ENCODE data around the gene ZC2HC1C.
"Not testable (repeated sequence)": the region's sequence is repeated elsewhere in the genome, so short reads cannot be mapped to it uniquely, and the experiment has no call there.

The ZC2HC1C gene

DNA sequence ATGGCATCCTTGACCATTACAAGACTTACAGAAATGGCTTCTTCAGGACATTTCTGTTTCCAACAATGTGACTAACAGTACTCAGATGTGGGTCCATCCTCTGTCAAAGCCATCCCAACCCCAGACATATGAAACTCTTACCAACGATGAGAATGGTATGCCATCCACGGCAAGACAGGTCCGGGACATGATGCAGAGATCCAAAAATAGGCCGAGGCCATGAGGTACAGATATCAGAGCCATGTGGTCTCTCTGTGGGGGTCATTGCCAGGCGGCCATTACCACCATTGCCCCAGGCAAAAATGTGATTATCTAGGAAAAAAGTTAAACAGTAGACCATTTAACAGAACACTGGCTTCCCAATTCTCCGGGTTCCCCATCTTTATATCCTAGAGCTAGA is 27.5 kb downstream of the ZC2HC1C start:
- no peak for DNase-seq

DNA sequence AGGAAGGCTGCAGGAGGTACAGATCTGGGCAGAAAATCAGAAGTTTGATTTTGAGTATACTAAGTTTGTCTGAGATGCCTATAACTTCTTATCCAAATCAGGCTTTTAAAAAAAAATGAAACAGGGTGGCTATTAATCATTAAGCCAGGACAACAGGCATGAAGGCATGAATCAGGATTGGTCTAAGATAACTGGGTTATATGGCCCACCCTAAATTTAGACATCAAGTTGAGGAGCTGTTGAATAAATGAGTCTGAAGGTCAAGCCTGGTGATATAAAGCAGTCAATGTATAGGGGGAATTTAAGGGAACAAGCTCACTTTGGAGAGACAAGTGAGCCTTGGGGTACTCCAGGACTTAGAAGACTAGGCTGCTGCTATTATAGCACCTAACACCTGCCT is 28.8 kb downstream of the ZC2HC1C start:
- DNase-seq = no peak

DNA sequence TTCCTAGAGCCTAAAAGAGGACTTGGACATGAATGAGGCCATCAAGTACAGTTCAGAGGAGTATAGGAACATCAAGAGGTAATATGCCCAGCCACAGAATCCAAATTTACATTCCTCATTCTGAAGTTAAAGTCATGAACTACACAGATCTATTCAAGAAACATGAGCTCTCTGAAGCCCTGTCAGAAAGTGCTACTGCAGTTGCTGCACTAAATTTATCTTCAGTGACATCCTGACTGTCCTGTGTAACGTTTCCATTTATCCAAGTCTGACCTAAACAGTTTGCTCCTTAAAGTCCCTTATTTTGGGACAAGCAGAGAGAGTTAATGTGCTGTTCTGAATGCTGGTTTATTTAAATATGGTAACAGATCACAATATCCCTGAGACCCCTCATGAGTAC is 29.2 kb downstream of the ZC2HC1C start:
- DNase-seq = no peak

DNA sequence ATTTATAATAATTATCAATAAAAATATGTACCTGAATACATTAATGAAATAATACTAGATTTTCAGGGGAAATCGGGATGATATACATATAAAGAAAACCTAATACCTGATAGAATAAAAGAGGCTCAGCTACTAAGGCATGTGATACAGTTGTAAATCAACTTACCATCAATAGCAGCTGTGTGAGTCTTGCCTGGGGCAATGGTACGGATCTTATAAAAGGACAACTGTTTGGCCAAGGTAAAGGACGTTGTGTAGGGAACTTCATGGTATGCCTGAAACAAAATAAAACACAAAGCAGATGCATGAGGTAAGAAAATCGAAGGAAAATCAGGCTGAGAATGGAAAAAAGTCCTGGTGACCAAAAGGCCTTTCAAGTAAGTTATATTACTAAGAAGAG is 32.0 kb downstream of the ZC2HC1C start:
- DNase-seq = no peak

DNA sequence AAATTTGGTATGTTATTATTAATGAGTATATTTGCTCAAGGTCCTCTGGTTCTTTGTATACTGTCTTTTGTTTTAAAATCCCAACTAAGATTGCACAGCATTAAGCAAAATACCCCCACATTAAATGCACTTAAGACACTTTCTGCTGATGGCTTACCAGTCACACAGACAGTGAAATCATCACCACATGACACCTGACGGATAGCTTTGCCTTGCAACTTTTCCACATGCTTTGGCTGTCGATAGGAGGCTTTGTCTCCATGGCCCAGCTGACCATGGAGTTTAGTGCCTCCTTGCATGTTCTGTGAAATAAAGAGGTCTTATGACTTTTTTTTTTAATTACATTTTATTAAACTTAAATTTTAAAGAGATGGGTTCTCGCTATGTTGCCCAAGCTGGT is 37.7 kb downstream of the ZC2HC1C start:
- no peak for DNase-seq

DNA sequence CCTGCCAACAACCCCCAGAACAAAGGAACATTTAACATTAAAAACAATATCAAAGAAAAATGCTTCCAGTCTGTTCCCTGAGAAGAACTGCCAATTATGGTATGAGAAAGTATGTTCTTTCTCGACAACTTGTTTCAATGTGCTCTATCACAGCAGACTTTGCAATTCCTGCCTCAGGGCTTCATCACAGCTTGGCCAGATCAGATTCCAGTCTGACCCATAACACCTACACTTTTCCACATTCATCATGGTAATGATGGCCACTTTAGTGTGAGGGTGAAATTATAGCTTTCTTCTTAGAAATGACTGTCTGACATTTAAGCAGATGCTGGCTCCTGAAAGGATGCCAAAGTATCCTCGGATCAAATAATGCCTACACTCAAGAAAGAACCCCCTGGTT is 40.4 kb downstream of the ZC2HC1C start:
- no peak for DNase-seq

DNA sequence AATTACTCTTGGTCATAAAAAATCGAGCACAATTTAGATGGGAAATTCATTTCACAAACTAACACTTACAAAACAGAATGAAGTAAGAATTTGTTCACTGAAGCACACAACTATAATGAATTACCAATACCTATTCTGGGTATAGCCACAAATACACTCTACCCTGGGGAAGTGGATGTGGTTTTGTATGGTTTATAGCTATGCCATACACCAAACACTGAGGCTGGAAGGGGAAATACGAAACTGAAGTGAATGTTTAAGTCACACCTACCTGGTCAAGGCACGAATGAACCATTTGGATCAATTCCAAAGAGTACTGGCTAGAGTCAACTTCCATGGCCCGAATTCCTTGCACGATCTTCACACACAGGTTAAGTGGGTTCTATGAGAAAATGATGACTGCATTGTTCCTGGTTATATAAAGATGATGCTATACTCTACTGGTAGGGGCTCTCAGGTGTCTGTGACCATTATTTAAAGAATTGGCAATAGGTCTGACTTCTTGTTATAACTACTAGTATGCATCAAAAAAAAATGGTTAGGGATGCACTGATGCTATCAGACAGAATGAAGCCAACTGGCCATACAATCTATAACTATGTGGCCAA is 44.6 kb downstream of the ZC2HC1C start:
- DNase-seq = no peak

DNA sequence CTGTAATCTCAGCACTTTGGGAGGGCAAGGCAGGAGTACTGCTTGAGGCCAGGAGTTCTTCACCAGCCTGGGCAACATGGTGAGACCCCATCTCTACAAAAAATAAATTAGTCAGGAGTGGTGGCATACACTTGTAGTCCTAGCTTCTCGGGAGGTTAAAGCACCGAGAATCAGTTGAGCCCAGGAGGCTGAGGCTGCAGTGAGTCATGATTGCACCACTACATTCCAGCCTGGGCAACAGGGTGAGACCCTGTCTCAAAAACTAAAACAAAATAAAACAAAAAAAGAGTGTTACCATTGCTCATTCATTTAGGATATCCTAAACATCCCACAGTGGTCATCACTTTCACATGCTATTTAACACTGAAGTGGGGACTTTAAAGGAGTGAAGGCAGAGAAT is 49.6 kb downstream of the ZC2HC1C start:
- no peak for DNase-seq

DNA sequence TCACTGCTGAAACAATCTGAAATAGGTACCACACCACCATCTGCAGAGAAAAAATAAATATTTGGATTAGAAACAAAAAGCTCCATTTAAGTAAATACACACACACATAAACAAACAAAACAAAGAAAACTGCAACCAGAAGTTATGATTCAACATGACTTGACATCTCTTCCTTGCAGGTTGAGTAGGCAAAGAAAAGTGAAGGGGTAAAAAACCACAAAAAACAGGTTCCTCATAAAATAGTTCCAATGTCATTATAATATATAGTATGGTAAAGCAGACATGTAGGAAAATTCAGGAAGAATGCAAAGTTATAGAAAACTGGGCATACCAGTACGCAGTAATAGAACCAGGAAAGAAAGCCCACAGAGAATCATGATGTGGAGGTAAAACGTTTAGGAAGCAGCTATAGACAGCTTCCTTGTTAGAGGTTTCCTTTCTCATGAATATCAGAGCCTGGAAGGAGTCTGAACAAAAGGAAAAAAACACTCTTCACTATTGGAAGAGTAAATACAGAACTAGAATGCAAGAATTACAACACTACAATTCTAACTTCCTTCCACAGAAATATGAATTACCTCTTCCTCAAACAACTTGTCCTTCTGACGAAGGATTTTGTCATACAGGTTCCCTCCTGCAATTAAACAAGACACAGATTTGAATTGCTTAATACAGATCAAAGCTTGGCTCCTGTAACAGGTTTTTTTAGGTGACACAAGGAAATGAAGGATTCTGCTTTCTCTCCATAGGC is 51.3 kb downstream of the ZC2HC1C start:
- DNase-seq = no peak

DNA sequence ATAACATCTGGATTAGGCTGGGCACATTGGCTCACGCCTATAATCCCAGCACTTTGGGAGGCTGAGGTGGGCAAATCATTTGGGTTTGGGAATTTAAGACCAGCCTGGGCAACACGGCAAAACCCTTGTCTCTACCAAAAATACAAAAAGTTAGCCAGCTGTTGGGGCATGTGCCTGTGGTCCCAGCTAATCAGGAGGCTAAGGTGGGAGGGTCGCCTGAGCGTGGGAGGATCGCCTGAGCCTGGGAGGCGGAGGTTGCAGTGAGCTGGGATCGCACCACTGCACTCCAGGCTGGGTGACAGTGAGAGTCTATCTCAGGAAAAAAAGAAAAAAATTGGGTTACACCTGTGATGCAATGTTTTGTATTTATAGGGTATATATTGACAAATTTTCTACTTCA is 52.1 kb downstream of the ZC2HC1C start:
- no peak for DNase-seq

DNA sequence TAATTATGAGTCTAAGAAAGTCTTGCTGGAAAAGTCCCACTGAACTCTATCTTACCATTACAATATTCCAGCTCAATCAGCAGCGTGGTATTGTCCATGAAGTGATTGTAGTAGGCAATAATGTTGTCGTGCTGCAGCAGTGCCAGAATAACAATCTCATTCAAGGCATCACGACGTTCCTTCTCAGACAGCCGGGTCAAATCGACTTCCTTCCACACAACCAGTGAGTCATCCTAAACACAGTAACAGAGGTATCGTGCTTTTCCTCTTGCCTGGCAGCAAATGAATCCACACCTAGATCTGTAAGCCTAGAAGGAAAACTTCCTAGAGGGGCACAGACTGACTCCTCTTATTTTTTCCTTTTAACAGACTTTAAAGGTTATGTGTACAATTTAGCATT is 54.5 kb downstream of the ZC2HC1C start:
- no peak for DNase-seq

DNA sequence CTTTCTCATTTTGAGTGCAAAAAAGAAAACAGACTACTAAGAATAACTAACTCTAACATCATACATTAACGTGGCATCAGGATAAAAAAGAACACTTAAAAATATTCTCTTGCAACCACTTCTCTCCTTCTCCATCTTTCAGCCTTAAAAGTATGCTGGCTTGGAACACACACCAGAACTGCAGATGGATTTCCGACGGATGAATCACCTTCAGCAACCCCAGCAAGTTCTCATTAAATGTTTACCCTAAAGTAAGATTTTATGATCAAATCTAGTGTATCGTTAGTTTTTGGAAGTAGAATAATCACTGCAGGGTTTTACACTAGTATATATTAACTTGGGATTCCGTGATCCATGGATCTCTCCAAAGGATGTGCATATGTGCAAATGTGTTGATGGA is 56.2 kb downstream of the ZC2HC1C start:
- DNase-seq = no peak

DNA sequence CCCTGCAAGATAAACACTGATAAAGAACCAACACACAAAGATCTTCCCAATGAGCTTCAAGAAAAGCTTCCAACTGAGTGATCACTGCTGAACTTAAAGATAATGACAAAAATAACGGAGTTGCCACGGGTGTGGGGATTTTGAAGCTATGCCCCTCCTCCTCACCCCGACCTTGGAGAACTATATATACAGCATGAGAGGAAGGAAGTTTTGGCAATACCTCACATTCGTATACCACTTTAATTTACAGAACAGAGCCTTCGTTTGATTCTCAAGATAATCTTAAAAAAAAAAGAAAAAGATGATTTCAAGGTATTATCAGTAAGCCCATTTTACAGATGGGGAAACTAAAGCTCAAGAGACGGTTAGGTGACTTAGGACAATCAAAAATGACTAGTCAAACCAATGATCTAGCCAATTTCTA is 56.7 kb downstream of the ZC2HC1C start:
- no peak for DNase-seq

DNA sequence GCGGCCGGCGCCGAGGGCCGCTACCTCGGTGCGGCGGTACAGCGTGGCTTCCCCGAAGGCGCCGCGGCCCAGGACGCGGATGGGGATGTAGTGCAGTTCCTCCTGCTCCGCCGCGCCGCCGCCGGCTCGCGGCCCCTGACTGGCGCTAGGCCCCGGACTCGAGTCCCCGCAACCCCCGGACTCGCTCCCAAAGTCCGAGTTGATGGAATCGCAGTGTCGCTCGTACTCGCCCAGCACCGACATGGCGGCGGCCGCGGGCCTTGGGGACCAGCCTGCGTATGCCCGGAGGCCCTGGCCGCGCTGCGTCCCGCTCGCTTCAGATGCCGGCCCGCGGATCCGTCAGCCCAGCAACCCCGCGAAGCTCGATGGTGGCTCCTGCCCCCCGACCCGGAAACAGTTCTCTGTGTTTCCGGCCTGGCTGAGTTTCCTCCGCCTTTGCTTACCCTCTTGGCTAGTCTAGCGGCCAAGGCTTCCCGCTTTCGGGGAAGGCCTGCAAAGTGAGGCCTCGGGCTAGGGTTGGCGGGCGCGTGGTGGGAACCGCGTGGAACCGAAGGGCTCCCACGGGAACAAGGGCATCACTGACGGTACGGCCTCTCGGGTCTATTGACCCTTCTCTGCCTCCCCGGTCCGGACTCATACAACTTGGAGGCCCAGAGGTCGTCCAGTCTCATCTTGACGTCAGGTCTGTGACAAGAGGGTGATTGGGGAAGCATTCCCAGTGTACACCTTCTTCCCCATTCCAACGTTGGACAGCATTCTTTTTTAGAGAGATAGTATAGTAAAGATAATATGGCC is 57.4 kb downstream of the ZC2HC1C start, which contains the start of gene NEK9:
Gene NEK9, minus strand, starts transcription at position 370 of the 795 bp plus-strand sequence. Its CDS starts 127 bp downstream, at position 243.
- DNase-seq = peak; percentile 93

DNA sequence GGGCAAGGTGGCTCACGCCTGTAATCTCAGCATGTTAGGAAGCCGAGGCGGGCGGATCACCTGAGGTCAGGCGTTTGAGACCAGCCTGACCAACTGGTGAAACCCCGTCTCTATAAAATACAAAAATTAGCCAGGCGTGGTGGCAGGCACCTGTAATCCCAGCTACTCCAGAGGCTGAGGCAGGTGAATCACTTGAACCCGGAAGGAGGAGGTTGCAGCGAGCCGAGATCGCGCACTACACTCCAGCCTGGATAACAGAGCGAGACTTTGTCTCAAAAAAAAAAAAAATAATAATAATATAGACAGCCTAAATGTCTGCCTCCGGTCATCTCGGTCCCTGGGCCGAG is 58.0 kb downstream of the ZC2HC1C start:
- DNase-seq = not testable (repeated sequence)

DNA sequence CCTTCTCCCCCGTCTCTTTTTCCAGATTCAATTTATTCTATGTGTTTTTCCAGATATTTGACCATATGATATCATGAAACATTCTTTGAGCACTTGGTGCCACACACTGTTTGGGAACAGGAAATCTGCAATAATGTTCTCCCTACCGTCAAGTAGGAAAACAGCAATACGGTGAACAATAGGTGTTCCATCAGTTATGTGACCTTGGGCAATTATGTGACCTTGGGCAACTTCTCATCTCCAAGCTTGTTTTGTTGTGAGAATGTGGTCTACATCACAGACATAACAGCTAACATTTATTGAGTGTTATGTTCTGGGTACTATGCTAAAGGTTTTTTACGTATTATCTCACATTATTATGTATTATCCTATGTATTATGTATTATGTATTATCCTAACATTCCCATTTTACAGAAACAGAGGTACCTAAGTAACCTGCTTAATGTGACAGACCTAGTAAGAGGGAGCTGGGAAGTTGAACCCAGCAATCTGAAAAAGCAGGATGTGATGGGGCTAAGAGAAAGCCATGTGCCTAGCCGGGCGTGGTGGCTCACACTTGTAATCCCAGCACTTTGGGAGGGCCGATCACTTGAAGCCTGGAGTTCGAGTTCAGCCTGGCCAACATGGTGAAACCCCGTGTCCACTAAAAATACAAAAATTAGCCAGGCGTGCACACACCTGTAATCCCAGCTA is 58.6 kb downstream of the ZC2HC1C start:
- no peak for DNase-seq

DNA sequence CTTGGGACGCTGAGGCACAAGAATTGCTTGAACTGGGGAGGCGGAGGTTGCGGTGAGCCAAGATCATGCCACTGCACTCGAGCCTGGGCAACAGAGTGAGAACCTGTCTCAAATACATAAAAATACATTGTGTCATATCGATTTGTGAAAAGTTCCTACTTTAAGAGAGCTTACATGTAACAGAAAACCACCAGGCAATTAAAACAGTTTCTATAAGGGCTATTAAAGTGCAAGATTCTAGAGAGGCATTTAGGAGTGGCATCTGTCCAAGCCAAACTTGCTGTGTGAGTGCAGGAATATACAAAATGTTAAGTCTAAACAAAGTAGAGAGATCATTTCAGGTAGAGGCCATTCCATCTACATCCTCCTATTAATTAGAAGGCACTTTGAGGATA is 59.2 kb downstream of the ZC2HC1C start:
- no peak for DNase-seq

Measured in activated CD8-positive, alpha-beta memory T cell treated with anti-CD3 and anti-CD28 coated beads, Interleukin-2, amount 50 U/mL, for 48 hours (primary cell).